Endothelial cell of umbilical vein (primary cell): Measurements from ENCODE around the gene KRT1. TPM values are rescaled to one million over a fixed set of nuclear protein-coding genes. Genes with fewer than 3 reads are reported as not detected.

Experiments used
- BruUV-seq: library from RNA; stranded (reverse); fragments of 400-500 nt; replicated peaks from 2 replicates; lab custom pipeline; 2021; lab: Mats Ljungman, UMichigan
- CTCF ChIA-PET: fragments of 300-600, 350-600 bp; sonication (Branson Sonifier 250); formaldehyde crosslinking; loops from one replicate; lab custom pipeline; 2021; ENCODE audit warnings: antibody characterized with exemption, inconsistent platforms; lab: Charles Lee
- POLR2A ChIA-PET: fragments of 300-600, 350-600 bp; sonication (Branson Sonifier 250); formaldehyde crosslinking; loops from one replicate; lab custom pipeline; 2021; ENCODE audit warnings: antibody characterized with exemption, inconsistent platforms; lab: Charles Lee
- DNase-seq: peaks from one replicate; pipeline ENCODE4 v3.0.0-alpha.2; 2011; ENCODE audit warnings: low read depth, low spot score
- FAIRE-seq: peaks from 2 replicates; lab custom pipeline; 2011; peaks lifted over from hg19 to GRCh38; lab: Jason Lieb, UNC
- H2AFZ ChIP-seq: 2 replicates; pipeline ENCODE4 v1.6.0; 2012; ENCODE audit warnings: low read depth, low read length, control low read depth, inconsistent platforms
- H3K27ac ChIP-seq: 2 replicates; pipeline ENCODE4 v1.5.1; 2011; ENCODE audit warnings: low read depth, mild to moderate bottlenecking, control low read depth, low read length, moderate library complexity; ENCODE audit not compliant: insufficient read depth
- H3K27me3 ChIP-seq, 2 experiments: 2 replicates each; pipeline versions ENCODE4 v1.6.0 to v1.6.1; 2011; ENCODE audit warnings: low read length in 2 of 2, mixed read lengths in 1 of 2; ENCODE audit not compliant: control insufficient read depth in 2 of 2, insufficient read depth in 2 of 2
- H3K36me3 ChIP-seq, 2 experiments: 2 replicates in 1 of 2; 3 replicates in 1 of 2; pipeline ENCODE4 v1.5.1; 2011; ENCODE audit warnings: low read length in 2 of 2, mild to moderate bottlenecking in 1 of 2, moderate library complexity in 1 of 2; ENCODE audit not compliant: control insufficient read depth in 2 of 2, insufficient read depth in 2 of 2; ENCODE audit errors: extremely low read depth in 1 of 2
- H3K4me1 ChIP-seq: 3 replicates; pipeline ENCODE4 v1.5.1; 2011; ENCODE audit warnings: mild to moderate bottlenecking, low read length; ENCODE audit not compliant: control insufficient read depth, insufficient read depth; ENCODE audit errors: extremely low read depth
- H3K4me2 ChIP-seq: 2 replicates; pipeline ENCODE4 v1.6.1; 2011; ENCODE audit warnings: low read length, control low read depth, mixed read lengths; ENCODE audit not compliant: insufficient read depth
- H3K4me3 ChIP-seq, 3 experiments: fragments of 200-600 bp in 1 of 3; sonication (generic), shearing (Covaris generic) in 1 of 3; replicated peaks in 1 of 3; 2 replicates each; pipeline ENCODE4 v1.5.1; 2011 to 2016; ENCODE audit warnings: control low read depth in 3 of 3, low read length in 3 of 3, mild to moderate bottlenecking in 2 of 3, inconsistent platforms in 1 of 3, low read depth in 1 of 3, moderate library complexity in 1 of 3; ENCODE audit not compliant: insufficient read depth in 1 of 3
- H3K79me2 ChIP-seq: 2 replicates; pipeline ENCODE4 v1.6.0; 2012; ENCODE audit warnings: low read length, inconsistent platforms; ENCODE audit not compliant: control insufficient read depth, insufficient read depth
- H3K9ac ChIP-seq: replicated peaks from 2 replicates; pipeline ENCODE3; 2011; ENCODE audit warnings: low read length, control low read depth; ENCODE audit not compliant: insufficient read depth; ENCODE audit errors: extremely low read depth
- H3K9me1 ChIP-seq: replicated peaks from 3 replicates; pipeline ENCODE4 v1.6.0; 2011; ENCODE audit warnings: mild to moderate bottlenecking, low read length; ENCODE audit not compliant: control insufficient read depth, insufficient read depth; ENCODE audit errors: extremely low read depth
- H3K9me3 ChIP-seq: replicated peaks from 2 replicates; pipeline ENCODE4 v1.5.1; 2012; ENCODE audit warnings: low read length, inconsistent platforms; ENCODE audit not compliant: control insufficient read depth, insufficient read depth
- H4K20me1 ChIP-seq: replicated peaks from 2 replicates; pipeline ENCODE3; 2011; ENCODE audit warnings: mild to moderate bottlenecking, low read length; ENCODE audit not compliant: control insufficient read depth, insufficient read depth; ENCODE audit errors: extremely low read depth
- EZH2 ChIP-seq: IDR thresholded peaks from 2 replicates; pipeline ENCODE4 v1.6.1; 2012; ENCODE audit warnings: borderline replicate concordance, low read depth, mild to moderate bottlenecking, moderate library complexity, low read length, inconsistent platforms; ENCODE audit not compliant: severe bottlenecking
- FOS ChIP-seq: IDR thresholded peaks from 2 replicates; pipeline ENCODE4 v1.6.1; 2011; ENCODE audit warnings: mild to moderate bottlenecking, low read length, moderate library complexity, borderline replicate concordance; ENCODE audit not compliant: insufficient read depth
- GATA2 ChIP-seq: IDR thresholded peaks from 2 replicates; pipeline ENCODE4 v1.7.0; 2011; ENCODE audit warnings: low read depth, mild to moderate bottlenecking, moderate library complexity, mixed read lengths, low read length; ENCODE audit not compliant: insufficient read length, insufficient read depth
- MYC ChIP-seq: IDR thresholded peaks from one replicate; pipeline ENCODE4 v1.6.1; 2011; ENCODE audit warnings: mild to moderate bottlenecking, low read depth, low read length
- POLR2A ChIP-seq: IDR thresholded peaks from 2 replicates; pipeline ENCODE4 v1.6.1; 2012; ENCODE audit warnings: low read depth, mild to moderate bottlenecking, control low read depth, low read length
- POLR2AphosphoS5 ChIP-seq: IDR thresholded peaks from 2 replicates; pipeline ENCODE4 v1.6.1; 2012; ENCODE audit warnings: low read depth, mild to moderate bottlenecking, control low read depth, low read length, moderate library complexity; ENCODE audit not compliant: insufficient read depth
- dilution Hi-C: fragments of 300-500 bp; cut with MboI; formaldehyde crosslinking; loops from one replicate; pipeline ENCODE4 v1.15.0; 2019; ENCODE audit warnings: low sequenced_read_pairs; ENCODE audit not compliant: extremely low pct_ligation_motif_present
- intact Hi-C: fragments of 100-400 bp; cut with micrococcal nuclease; formaldehyde crosslinking; loops from one replicate; pipeline ENCODE4 v1.10.0; 2022
- polyA plus RNA-seq, 4 experiments: library from polyadenylated mRNA; depleted of rRNA in 3 of 4; stranded (reverse) in 3 of 4; unstranded in 1 of 4; fragments of >200 nt; gene quantifications; 2 replicates each; pipeline versions ENCODE4 v1.2.1 to v1.2.3, GENCODE V29; 2011 to 2012; ENCODE audit warnings: missing spikeins in 1 of 4
- total RNA-seq: library from RNA; stranded (reverse); gene quantifications from 2 replicates; pipeline ENCODE4 v1.2.3, GENCODE V29; 2021
- TF ChIP-seq, protein P1 (sequence below): IDR thresholded peaks from 2 replicates; pipeline ENCODE4 v1.6.1; 2011; ENCODE audit not compliant: insufficient read depth, insufficient read length
- TF ChIP-seq, protein P2 (sequence below), 2 donors: IDR thresholded peaks; 1 replicate in 1 of 2; 2 replicates in 1 of 2; pipeline ENCODE4 v1.5.1; 2011; ENCODE audit warnings: low read length in 2 of 2, mild to moderate bottlenecking in 2 of 2, moderate library complexity in 2 of 2, control low read depth in 1 of 2, inconsistent platforms in 1 of 2, low read depth in 1 of 2; ENCODE audit not compliant: insufficient read depth in 1 of 2; ENCODE audit errors: extremely low read depth in 1 of 2

KRT1 gene
- total and polyA plus RNA-seq, 2 donors (not counting 3 experiments of a cell fraction or from before 2014, with no cell fraction given) = not detected

- no peaks in the 10 kb centered on the region for H3K9me3 ChIP-seq
- H4K20me1 ChIP-seq = no peaks in the 10 kb centered on the region
- TF ChIP-seq POLR2A = no peak
- TF ChIP-seq, protein P1, sequence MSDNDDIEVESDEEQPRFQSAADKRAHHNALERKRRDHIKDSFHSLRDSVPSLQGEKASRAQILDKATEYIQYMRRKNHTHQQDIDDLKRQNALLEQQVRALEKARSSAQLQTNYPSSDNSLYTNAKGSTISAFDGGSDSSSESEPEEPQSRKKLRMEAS = no peak
- no peak for TF ChIP-seq EZH2
- H3K4me1 ChIP-seq = no peaks in the 10 kb centered on the region
- no peak overlapping the region for H3K27ac ChIP-seq
- no TSS peak for BruUV-seq
- DNase-seq (no peak), FAIRE-seq (no peak)
- H3K36me3 ChIP-seq = no peaks in the 10 kb centered on the region
- H3K27me3 ChIP-seq = no peaks in the 10 kb centered on the region
- H3K79me2 ChIP-seq = no peaks in the 10 kb centered on the region
- H3K9ac ChIP-seq = no peak overlapping the region
- intact Hi-C loops (no loop called here), dilution Hi-C loops (no loop called here)
- H3K4me2 ChIP-seq = no peak overlapping the region
- H3K4me3 ChIP-seq = no peak overlapping the region
- no peak overlapping the region for H2AFZ ChIP-seq
- ChIA-PET CTCF (no interaction called here), POLR2A (no interaction called here)
- H3K9me1 ChIP-seq = no peaks in the 10 kb centered on the region
Observed at GRCh38 chr12:52702338-52702737, 22.1 kb upstream of the KRT1 start.

DNA sequence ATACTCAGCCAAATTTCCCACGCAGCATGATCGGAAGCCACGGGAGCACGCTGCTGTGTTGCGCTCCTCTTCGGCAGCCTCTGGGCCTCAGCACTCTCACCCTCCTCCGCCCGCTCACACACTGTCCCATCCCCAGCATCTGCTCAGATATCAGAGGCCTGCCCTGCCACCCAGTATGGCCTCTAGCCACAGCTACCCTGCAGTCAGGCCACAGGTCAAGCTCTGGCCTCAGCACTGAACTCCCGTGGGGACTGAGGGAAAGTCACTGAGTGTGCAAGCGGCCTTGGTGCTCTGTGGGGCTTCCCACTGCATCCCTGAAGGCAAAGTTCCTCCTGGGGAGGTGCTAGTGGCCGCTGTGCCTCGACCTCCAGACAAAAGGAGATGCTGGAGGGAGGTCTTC lies 21.1 kb upstream of the KRT1 start:
- no peaks in the 10 kb centered on the region for H3K79me2 ChIP-seq
- no peaks in the 10 kb centered on the region for H3K27me3 ChIP-seq
- no peaks in the 10 kb centered on the region for H3K9me3 ChIP-seq
- H3K36me3 ChIP-seq = no peaks in the 10 kb centered on the region
- no peak overlapping the region for H2AFZ ChIP-seq
- H4K20me1 ChIP-seq = no peaks in the 10 kb centered on the region
- POLR2A ChIA-PET = no interaction called here
- intact Hi-C loops (no loop called here), dilution Hi-C loops (no loop called here)
- no TSS peak for BruUV-seq
- CTCF ChIA-PET = no interaction called here
- H3K4me1 ChIP-seq = no peaks in the 10 kb centered on the region
- no peak overlapping the region for H3K9ac ChIP-seq
- DNase-seq = no peak
- no peak overlapping the region for H3K27ac ChIP-seq
- H3K4me3 ChIP-seq = no peak overlapping the region
- no peak overlapping the region for H3K4me2 ChIP-seq
- no peak for FAIRE-seq
- no peak for TF ChIP-seq MYC
- TF ChIP-seq GATA2 = no peak
- TF ChIP-seq, protein P1 = no peak
- TF ChIP-seq POLR2AphosphoS5 = no peak
- TF ChIP-seq POLR2A = no peak
- TF ChIP-seq, protein P2, sequence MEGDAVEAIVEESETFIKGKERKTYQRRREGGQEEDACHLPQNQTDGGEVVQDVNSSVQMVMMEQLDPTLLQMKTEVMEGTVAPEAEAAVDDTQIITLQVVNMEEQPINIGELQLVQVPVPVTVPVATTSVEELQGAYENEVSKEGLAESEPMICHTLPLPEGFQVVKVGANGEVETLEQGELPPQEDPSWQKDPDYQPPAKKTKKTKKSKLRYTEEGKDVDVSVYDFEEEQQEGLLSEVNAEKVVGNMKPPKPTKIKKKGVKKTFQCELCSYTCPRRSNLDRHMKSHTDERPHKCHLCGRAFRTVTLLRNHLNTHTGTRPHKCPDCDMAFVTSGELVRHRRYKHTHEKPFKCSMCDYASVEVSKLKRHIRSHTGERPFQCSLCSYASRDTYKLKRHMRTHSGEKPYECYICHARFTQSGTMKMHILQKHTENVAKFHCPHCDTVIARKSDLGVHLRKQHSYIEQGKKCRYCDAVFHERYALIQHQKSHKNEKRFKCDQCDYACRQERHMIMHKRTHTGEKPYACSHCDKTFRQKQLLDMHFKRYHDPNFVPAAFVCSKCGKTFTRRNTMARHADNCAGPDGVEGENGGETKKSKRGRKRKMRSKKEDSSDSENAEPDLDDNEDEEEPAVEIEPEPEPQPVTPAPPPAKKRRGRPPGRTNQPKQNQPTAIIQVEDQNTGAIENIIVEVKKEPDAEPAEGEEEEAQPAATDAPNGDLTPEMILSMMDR (IDR thresholded peaks at IDR 0.05; ENCODE audit: extremely low read depth in 1 of 2, insufficient read depth in 1 of 2, low read depth in 1 of 2, low read length in 2 of 2) = no peak
- TF ChIP-seq FOS = no peak
- TF ChIP-seq EZH2 = no peak
- H3K9me1 ChIP-seq = no peaks in the 10 kb centered on the region
